DMS79 (cell line): ENCODE results near the gene CHORDC1.
"Not testable (repeated sequence)": the region's sequence is repeated elsewhere in the genome, so short reads cannot be mapped to it uniquely, and the experiment has no call there.

Source experiments
- DNase-seq: peaks from one replicate; lab custom pipeline; 2025; lab: John Stamatoyannopoulos, UW

CHORDC1 gene

GRCh38 chr11:90216611-90217010 lies 6.2 kb downstream of the CHORDC1 start:
- DNase-seq: no peak

GRCh38 chr11:90213322-90213721 lies 9.5 kb downstream of the CHORDC1 start:
- no peak for DNase-seq

- no peak for DNase-seq
These were observed 14.0 kb downstream of the CHORDC1 start for GRCh38 chr11:90208857-90209256.

- DNase-seq: not testable (repeated sequence)
These were observed 14.9 kb downstream of the CHORDC1 start for GRCh38 chr11:90207992-90208391.

GRCh38 chr11:90204832-90205646 lies 17.8 kb downstream of the CHORDC1 start:
- peak; percentile 21 for DNase-seq

- DNase-seq: no peak
These were observed 18.4 kb downstream of the CHORDC1 start for GRCh38 chr11:90204407-90204806.

GRCh38 chr11:90202342-90202741 lies 20.5 kb downstream of the CHORDC1 start:
- no peak for DNase-seq

- DNase-seq: no peak
These were observed 25.5 kb downstream of the CHORDC1 start for GRCh38 chr11:90197377-90197776.

- no peak for DNase-seq
These were observed 29.8 kb downstream of the CHORDC1 start for GRCh38 chr11:90192869-90193582.

GRCh38 chr11:90189011-90189410 lies 33.8 kb downstream of the CHORDC1 start:
- DNase-seq: no peak

- no peak for DNase-seq
These were observed 35.0 kb downstream of the CHORDC1 start for GRCh38 chr11:90187839-90188238.

- no peak for DNase-seq
These were observed 42.9 kb downstream of the CHORDC1 start for GRCh38 chr11:90179923-90180322.

GRCh38 chr11:90178751-90179150 lies 44.1 kb downstream of the CHORDC1 start:
- DNase-seq: no peak

- no peak for DNase-seq
These were observed 46.8 kb downstream of the CHORDC1 start for GRCh38 chr11:90176069-90176468.

GRCh38 chr11:90171359-90171758 lies 51.5 kb downstream of the CHORDC1 start:
- no peak for DNase-seq

GRCh38 chr11:90168571-90168970 lies 54.3 kb downstream of the CHORDC1 start:
- DNase-seq: no peak

- not testable (repeated sequence) for DNase-seq
These were observed 55.1 kb downstream of the CHORDC1 start for GRCh38 chr11:90167704-90168103.

GRCh38 chr11:90166982-90167573 lies 55.8 kb downstream of the CHORDC1 start:
- DNase-seq: not testable (repeated sequence)
